GM12878 (cell line): ENCODE measurements around the gene AKAP13. TPM values are rescaled to one million over a fixed set of nuclear protein-coding genes. Genes with fewer than 3 reads are reported as not detected.
A peak's percentile ranks its signal among the peaks of the same experiment; 100 is the strongest.

ENCODE experiments used
- BCL11A ChIP-seq: IDR thresholded peaks from 2 replicates; pipeline ENCODE4 v1.6.1; 2011; ENCODE audit warnings: low read depth, low read length
- CREB1 ChIP-seq: IDR thresholded peaks from 2 replicates; pipeline ENCODE4 v1.6.1; 2012; ENCODE audit warnings: low read depth, mild to moderate bottlenecking, inconsistent platforms
- EGR1 ChIP-seq, 2 experiments: IDR thresholded peaks; 1 replicate in 1 of 2; 2 replicates in 1 of 2; pipeline ENCODE4 v1.6.1; 2011 to 2012; ENCODE audit warnings: low read depth in 2 of 2, low read length in 2 of 2, borderline replicate concordance in 1 of 2, mild to moderate bottlenecking in 1 of 2, moderate library complexity in 1 of 2
- EP300 ChIP-seq, 2 experiments: fragments of 150-350 bp in 1 of 2; IDR thresholded peaks; 2 replicates each; pipeline ENCODE4 v1.6.1; 2011 to 2012; ENCODE audit warnings: low read depth in 2 of 2, low read length in 2 of 2, borderline replicate concordance in 1 of 2, improper control_type of control experiment in 1 of 2, inconsistent platforms in 1 of 2; ENCODE audit not compliant: control insufficient read depth in 1 of 2
- FOXK2 ChIP-seq: fragments of 450-650 bp; IDR thresholded peaks from 2 replicates; pipeline ENCODE4 v1.6.1; 2017; ENCODE audit warnings: mild to moderate bottlenecking, moderate library complexity
- HDAC2 ChIP-seq: fragments of 200-600 bp; sonication (generic); IDR thresholded peaks from 2 replicates; pipeline ENCODE4 v1.6.1; 2017
- JUNB ChIP-seq: IDR thresholded peaks from 2 replicates; pipeline ENCODE4 v1.6.1; 2016; ENCODE audit warnings: antibody characterized with exemption, mild to moderate bottlenecking
- KDM1A ChIP-seq: fragments of 200-600 bp; sonication (generic); IDR thresholded peaks from 2 replicates; pipeline ENCODE4 v1.6.1; 2016; ENCODE audit warnings: borderline replicate concordance
- KLF5 ChIP-seq: fragments of 450-650 bp; IDR thresholded peaks from 2 replicates; pipeline ENCODE4 v1.6.1; 2014; ENCODE audit warnings: mild to moderate bottlenecking; ENCODE audit not compliant: partially characterized antibody
- MEF2B ChIP-seq: fragments of 450-650 bp; IDR thresholded peaks from 2 replicates; pipeline ENCODE4 v1.6.1; 2018; ENCODE audit warnings: mild to moderate bottlenecking, moderate library complexity; ENCODE audit not compliant: partially characterized antibody, poor library complexity, severe bottlenecking
- MYB ChIP-seq: fragments of 150-350 bp; IDR thresholded peaks from 2 replicates; pipeline ENCODE4 v1.6.1; 2014; ENCODE audit warnings: mild to moderate bottlenecking, low read depth, low read length, borderline replicate concordance
- NFYA ChIP-seq: IDR thresholded peaks from 2 replicates; pipeline ENCODE4 v1.6.1; 2011; ENCODE audit warnings: low read depth, mild to moderate bottlenecking, low read length, improper control_type of control experiment, borderline replicate concordance
- NRF1 ChIP-seq: conservative IDR thresholded peaks from 2 replicates; pipeline ENCODE4 v1.6.1; 2011; ENCODE audit warnings: mild to moderate bottlenecking, low read depth, low read length, improper control_type of control experiment
- POLR2A ChIP-seq: IDR thresholded peaks from 2 replicates; pipeline ENCODE4 v1.6.1; 2011; ENCODE audit warnings: low read depth, mild to moderate bottlenecking, low read length
- RAD21 ChIP-seq: IDR thresholded peaks from 2 replicates; pipeline ENCODE4 v1.6.1; 2011; ENCODE audit warnings: mild to moderate bottlenecking, low read depth, low read length, moderate library complexity; ENCODE audit not compliant: insufficient read depth
- RBBP5 ChIP-seq: fragments of 200-600 bp; sonication (generic); conservative IDR thresholded peaks from 2 replicates; pipeline ENCODE4 v1.6.1; 2016
- RUNX3 ChIP-seq: IDR thresholded peaks from 2 replicates; pipeline ENCODE4 v1.6.1; 2012; ENCODE audit warnings: low read length, inconsistent platforms
- SREBF2 ChIP-seq: IDR thresholded peaks from 2 replicates; pipeline ENCODE4 v1.6.1; 2012; ENCODE audit warnings: mild to moderate bottlenecking, low read length
- STAT1 ChIP-seq: fragments of 450-650 bp; conservative IDR thresholded peaks from 2 replicates; pipeline ENCODE4 v1.6.1; 2014; ENCODE audit warnings: antibody characterized with exemption, mild to moderate bottlenecking
- SUPT20H ChIP-seq: IDR thresholded peaks from 2 replicates; pipeline ENCODE4 v1.6.1; 2011; ENCODE audit warnings: low read depth, mild to moderate bottlenecking, low read length, moderate library complexity, borderline replicate concordance; ENCODE audit not compliant: control insufficient read depth
- ZNF274 ChIP-seq: IDR thresholded peaks from one replicate; pipeline ENCODE4 v1.8.0; 2011; ENCODE audit not compliant: insufficient read length, insufficient read depth
- polyA plus RNA-seq, 11 experiments: library from polyadenylated mRNA; depleted of rRNA in 4 of 11; unstranded in 6 of 11; stranded (reverse) in 5 of 11; fragments of >200 nt; fragmentation: Nextera tagmentation in 4 of 11; fragmentation: Illumina TruSeq in 1 of 11; extraction: Ambion mirVana in 4 of 11; extraction: Trizol in 1 of 11; gene quantifications; 1 replicate in 1 of 11; 2 replicates in 10 of 11; pipeline versions ENCODE4 v1.2.1 to v1.2.3, GENCODE V29; 2011 to 2016; ENCODE audit warnings: inconsistent platforms in 2 of 11, missing spikeins in 2 of 11, low read depth in 1 of 11
- total RNA-seq, 4 experiments: library from RNA; depleted of rRNA in 3 of 4; stranded (reverse); fragments of >200 nt in 3 of 4; fragmentation: Illumina TruSeq in 1 of 4; extraction: Trizol in 1 of 4; gene quantifications; 2 replicates each; pipeline versions ENCODE4 v1.2.1 to v1.2.3, GENCODE V29; 2013 to 2021
- TF ChIP-seq, protein P1 (sequence below): fragments of 450-650 bp; formaldehyde crosslinking; IDR thresholded peaks from 2 replicates; pipeline ENCODE4 v1.4.0; 2020; ENCODE audit warnings: mild to moderate bottlenecking, moderate library complexity
- TF ChIP-seq, protein P2 (sequence below): fragments of 150-350 bp; IDR thresholded peaks from 2 replicates; pipeline ENCODE4 v1.6.1; 2014; ENCODE audit warnings: mild to moderate bottlenecking, low read depth, low read length
- TF ChIP-seq, protein P3 (sequence below): fragments of 450-650 bp; IDR thresholded peaks from 2 replicates; pipeline ENCODE4 v1.6.1; 2016; ENCODE audit warnings: mild to moderate bottlenecking, moderate library complexity, borderline replicate concordance

Gene AKAP13
- total and polyA plus RNA-seq, 10 of the 15 experiments (the other 5 are each of a cell fraction or from before 2014, with no cell fraction given), result 14.4 to 74.9 (median 55.1) TPM

- TF ChIP-seq SUPT20H (no peak), RUNX3 (peak; percentile 63), FOXK2 (no peak), NFYA (no peak), BCL11A (no peak), RBBP5 (no peak), HDAC2 (no peak), SREBF2 (no peak), STAT1 (no peak), MEF2B (no peak), RAD21 (no peak), ZNF274 (no peak), KLF5 (no peak), EP300 (IDR thresholded peaks at IDR 0.05; ENCODE audit: borderline replicate concordance in 1 of 2, control insufficient read depth in 1 of 2, low read depth in 2 of 2, low read length in 2 of 2) (no peak), CREB1 (no peak), JUNB (no peak), KDM1A (no peak), MYB (no peak), POLR2A (peak; percentile 43; the same call in 1 of the 2 replicates), NRF1 (no peak), EGR1 (IDR thresholded peaks at IDR 0.05; ENCODE audit: borderline replicate concordance in 1 of 2, low read depth in 2 of 2, low read length in 2 of 2) (no peak)
- TF ChIP-seq, protein P1, sequence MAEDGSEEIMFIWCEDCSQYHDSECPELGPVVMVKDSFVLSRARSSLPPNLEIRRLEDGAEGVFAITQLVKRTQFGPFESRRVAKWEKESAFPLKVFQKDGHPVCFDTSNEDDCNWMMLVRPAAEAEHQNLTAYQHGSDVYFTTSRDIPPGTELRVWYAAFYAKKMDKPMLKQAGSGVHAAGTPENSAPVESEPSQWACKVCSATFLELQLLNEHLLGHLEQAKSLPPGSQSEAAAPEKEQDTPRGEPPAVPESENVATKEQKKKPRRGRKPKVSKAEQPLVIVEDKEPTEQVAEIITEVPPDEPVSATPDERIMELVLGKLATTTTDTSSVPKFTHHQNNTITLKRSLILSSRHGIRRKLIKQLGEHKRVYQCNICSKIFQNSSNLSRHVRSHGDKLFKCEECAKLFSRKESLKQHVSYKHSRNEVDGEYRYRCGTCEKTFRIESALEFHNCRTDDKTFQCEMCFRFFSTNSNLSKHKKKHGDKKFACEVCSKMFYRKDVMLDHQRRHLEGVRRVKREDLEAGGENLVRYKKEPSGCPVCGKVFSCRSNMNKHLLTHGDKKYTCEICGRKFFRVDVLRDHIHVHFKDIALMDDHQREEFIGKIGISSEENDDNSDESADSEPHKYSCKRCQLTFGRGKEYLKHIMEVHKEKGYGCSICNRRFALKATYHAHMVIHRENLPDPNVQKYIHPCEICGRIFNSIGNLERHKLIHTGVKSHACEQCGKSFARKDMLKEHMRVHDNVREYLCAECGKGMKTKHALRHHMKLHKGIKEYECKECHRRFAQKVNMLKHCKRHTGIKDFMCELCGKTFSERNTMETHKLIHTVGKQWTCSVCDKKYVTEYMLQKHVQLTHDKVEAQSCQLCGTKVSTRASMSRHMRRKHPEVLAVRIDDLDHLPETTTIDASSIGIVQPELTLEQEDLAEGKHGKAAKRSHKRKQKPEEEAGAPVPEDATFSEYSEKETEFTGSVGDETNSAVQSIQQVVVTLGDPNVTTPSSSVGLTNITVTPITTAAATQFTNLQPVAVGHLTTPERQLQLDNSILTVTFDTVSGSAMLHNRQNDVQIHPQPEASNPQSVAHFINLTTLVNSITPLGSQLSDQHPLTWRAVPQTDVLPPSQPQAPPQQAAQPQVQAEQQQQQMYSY (CRISPR knock-in tag), result no peak
- TF ChIP-seq, protein P2, sequence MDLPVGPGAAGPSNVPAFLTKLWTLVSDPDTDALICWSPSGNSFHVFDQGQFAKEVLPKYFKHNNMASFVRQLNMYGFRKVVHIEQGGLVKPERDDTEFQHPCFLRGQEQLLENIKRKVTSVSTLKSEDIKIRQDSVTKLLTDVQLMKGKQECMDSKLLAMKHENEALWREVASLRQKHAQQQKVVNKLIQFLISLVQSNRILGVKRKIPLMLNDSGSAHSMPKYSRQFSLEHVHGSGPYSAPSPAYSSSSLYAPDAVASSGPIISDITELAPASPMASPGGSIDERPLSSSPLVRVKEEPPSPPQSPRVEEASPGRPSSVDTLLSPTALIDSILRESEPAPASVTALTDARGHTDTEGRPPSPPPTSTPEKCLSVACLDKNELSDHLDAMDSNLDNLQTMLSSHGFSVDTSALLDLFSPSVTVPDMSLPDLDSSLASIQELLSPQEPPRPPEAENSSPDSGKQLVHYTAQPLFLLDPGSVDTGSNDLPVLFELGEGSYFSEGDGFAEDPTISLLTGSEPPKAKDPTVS, result no peak
- TF ChIP-seq, protein P3, sequence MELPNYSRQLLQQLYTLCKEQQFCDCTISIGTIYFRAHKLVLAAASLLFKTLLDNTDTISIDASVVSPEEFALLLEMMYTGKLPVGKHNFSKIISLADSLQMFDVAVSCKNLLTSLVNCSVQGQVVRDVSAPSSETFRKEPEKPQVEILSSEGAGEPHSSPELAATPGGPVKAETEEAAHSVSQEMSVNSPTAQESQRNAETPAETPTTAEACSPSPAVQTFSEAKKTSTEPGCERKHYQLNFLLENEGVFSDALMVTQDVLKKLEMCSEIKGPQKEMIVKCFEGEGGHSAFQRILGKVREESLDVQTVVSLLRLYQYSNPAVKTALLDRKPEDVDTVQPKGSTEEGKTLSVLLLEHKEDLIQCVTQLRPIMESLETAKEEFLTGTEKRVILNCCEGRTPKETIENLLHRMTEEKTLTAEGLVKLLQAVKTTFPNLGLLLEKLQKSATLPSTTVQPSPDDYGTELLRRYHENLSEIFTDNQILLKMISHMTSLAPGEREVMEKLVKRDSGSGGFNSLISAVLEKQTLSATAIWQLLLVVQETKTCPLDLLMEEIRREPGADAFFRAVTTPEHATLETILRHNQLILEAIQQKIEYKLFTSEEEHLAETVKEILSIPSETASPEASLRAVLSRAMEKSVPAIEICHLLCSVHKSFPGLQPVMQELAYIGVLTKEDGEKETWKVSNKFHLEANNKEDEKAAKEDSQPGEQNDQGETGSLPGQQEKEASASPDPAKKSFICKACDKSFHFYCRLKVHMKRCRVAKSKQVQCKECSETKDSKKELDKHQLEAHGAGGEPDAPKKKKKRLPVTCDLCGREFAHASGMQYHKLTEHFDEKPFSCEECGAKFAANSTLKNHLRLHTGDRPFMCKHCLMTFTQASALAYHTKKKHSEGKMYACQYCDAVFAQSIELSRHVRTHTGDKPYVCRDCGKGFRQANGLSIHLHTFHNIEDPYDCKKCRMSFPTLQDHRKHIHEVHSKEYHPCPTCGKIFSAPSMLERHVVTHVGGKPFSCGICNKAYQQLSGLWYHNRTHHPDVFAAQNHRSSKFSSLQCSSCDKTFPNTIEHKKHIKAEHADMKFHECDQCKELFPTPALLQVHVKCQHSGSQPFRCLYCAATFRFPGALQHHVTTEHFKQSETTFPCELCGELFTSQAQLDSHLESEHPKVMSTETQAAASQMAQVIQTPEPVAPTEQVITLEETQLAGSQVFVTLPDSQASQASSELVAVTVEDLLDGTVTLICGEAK, result no peak
These were observed 77.1 kb downstream of the AKAP13 start (continued) for GRCh38 chr15:85457392-85457968.
